SW480 (cell line): Measurements from ENCODE around the gene RNF180.
"Not testable (repeated sequence)": the region's sequence is repeated elsewhere in the genome, so short reads cannot be mapped to it uniquely, and the experiment has no call there.

ENCODE experiments used
- DNase-seq: peaks from one replicate; pipeline ENCODE4 v3.0.0-alpha.2; 2016; ENCODE audit warnings: low spot score

RNF180 gene

DNA sequence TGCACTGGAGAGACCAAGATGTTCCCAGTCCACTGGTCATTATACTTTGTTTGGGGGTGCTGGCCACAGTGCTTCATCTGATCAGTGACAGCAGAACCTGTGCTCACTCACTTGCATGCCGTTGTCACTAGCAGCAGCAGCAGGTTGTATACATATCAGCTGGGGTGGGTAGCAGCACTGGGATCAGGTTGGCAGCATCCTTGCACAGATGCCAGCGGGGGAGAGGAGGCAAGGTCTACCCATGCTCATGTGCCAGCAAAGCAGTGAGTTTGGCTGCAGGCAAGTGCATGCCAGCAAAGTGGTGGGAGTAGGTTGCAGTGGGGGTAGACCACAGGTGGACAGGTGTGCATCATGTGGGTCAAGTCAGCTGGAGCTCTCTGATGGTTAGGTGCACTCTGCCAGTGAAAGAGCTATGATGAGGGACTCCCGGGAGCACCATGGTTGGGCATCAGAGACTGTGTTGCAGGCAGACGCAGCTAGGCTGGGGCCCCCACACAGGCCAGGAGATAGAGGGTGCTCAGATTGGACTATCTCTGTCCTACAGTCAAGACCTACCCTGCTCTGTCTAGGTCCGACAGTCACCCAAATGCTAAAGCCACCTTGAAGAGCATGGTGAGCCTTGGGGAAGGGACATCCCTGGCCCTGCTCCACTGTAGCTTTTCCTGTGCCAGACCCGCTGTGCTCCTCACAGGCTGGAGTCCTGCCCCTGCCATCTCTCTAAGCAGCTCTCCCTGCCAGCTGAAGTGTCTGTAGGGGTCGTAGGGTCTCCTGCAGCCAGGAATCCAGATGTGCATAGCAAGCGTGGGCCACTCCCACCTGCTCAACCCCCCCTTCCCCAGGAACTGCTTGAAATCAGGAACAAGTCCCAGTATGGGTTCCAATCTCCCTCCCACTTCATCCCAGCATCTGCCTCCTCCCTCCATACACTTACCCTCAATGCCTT lies 119.8 kb downstream of the RNF180 start:
- no peak for DNase-seq

DNA sequence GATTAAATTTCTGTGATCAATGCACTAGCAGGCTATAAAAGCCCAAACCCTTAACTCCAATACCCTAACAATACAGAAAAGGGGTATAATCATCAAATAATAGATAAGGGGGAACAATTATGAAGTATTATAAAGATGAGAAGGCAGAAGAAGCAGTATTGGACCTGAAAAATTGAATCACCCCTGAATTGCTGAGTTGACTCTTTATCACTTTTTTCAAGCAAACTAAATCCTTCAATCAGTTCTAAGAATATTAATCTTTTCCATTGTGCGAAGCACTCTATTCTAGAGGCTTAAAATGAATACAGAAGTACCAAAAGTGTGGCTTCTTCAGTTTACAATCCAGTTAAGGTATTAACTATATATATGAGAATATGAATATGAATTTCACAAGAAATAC lies 120.7 kb downstream of the RNF180 start:
- DNase-seq: no peak

DNA sequence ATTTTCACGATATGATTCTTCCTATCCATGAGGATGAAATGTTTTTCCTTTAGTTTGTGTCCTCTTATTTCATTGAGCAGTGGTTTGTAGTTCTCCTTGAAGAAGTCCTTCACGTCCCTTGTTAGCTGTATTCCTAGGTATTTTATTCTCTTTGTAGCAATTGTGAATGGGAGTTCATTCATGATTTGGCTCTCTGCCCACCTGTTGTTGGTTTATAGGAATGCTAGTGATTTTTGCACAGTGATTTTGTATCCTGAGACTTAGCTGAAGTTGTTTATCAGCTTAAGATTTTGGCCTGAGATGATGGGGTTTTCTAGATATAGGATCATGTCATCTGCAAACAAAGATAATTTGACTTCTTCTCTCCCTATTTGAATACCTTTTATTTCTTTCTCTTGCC lies 122.9 kb downstream of the RNF180 start:
- not testable (repeated sequence) for DNase-seq

DNA sequence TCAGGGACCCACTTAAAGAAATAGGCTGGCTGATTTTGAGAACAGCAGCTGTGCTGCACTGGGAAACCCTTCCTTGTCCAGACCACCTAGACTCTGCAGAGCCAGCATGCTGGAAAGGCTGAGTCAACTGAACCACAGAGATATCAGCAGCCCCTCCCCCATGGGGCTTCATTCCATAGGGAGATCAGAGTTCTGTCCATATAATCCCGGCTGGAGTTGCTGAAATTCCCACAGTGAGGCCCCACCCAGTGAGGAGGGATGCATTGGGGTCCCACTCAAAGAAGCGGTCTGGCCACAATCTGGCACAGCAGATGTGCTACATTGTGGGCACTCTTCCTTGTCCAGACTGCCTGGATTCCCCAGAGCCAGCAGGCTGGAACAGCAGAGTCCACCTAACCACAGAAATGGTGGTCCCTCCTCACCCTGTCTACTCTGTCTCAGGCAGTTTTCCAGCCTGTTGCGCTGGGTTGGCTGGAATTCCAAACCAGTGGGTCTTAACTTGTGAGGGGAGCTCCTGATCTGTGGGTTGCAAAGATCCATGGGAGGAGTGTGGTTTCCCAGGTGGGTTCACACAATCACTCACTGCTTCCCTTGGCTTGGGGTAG lies 127.1 kb downstream of the RNF180 start:
- no peak for DNase-seq

DNA sequence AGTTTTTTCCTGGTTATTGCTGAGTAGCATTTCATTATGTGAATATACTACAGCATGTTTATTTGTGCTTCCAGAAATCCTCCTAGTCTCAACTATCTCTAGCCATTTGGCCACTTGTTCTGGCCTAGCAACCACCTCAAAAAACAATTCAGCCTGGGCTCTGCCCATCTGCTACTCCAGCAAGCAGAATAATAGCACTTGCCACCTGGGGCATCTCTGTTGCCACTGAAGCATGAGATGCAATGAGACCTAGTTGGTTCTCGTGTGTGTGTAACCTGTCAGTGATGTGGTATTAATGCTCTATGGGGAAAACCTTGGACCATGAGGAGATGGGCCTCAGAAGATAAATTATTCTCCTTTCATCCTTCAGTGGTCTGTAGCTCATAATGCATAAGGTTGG lies 129.5 kb downstream of the RNF180 start:
- DNase-seq: no peak

DNA sequence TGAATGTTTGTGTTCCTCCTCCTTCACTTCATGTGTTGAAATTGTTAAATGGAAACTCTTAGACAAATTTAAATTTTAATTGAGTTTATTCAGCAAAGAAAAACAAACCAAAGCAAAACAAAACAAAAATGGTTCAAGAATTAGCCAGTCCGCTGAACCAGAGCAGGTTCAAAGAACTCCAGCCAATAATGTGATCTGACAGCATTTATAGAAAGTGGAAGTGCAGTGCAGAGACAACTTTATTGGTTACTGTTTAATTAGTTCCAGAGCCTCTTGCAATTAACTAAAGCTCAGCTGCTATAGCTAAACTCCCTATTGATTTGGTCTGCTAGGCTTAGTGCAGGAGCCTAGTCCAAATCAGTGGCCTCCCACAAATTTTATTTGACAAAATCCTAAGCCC lies 132.9 kb downstream of the RNF180 start:
- no peak for DNase-seq

DNA sequence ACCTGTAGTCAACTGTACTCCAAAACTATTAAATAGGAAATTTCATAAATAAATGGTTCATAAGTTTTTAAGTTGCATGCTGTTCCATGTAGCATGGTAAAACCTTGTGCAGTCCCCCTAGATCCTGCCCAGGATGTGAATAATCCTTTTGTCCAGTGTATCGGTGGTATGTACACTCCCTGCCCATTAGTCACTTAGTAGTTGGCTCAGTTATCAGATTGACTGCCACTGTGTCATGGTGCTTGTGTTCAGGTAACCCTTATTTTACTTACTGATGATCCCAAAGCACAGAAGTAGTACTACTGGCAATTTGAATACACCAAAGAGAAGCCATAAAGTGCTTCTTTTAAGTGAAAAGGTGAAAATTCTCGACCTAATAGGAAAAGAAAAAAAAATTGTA lies 134.2 kb downstream of the RNF180 start:
- DNase-seq: no peak

DNA sequence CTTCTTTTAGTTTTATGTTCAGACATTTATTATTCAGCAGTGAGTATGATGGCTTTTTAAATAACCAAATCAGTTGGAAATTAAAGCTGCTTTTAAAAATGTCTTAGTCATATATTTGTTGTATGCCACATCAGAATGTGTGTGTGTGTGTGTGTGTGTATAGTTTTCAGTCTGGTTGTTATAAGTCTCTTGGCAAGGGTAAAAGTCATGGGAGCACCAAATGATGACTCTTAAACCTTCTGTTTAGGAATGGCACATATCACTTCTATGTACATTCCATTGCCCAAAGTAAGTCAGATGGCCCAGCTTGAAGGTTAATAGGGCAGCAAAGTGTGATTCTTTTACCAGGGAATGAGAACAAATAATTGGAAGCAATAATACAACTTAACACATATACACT lies 135.9 kb downstream of the RNF180 start:
- no peak for DNase-seq

DNA sequence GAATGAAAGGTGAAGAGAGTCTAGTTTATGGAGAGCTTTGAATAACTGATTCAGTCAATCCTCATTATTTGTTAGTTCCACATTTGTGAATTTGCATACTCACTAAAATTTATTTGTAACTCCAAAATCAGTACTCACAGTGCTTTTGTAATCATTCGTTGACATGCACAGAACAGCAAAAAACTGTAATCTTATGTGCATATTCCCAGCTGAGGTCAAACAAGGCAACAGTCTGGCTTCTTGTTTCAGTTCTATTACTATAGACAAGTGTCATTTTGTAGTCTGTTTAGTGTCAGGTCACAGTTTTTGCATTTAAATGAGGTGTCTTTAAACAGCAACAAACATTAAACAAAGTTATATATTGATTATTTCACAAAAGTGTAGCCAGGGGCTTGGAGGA lies 142.5 kb downstream of the RNF180 start:
- DNase-seq: no peak

DNA sequence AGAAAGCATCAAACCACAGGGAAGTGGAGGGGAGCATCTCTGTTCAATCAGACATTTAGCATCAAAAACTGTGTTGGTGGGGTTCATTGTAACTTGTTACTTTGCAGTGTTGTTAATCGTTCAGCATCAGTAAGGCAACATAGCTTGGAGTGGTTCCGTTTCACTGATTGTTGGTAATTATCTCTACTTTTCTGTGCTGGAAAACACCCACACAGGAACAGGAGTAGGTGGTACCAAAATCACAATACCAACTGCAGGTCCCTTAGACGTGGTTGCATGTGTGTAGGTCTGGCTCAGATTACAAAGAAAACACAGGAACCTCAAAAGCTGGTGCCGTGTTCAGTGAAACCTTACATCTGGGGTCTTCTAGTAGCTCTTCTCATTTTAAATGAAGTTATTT lies 146.8 kb downstream of the RNF180 start:
- DNase-seq: no peak

DNA sequence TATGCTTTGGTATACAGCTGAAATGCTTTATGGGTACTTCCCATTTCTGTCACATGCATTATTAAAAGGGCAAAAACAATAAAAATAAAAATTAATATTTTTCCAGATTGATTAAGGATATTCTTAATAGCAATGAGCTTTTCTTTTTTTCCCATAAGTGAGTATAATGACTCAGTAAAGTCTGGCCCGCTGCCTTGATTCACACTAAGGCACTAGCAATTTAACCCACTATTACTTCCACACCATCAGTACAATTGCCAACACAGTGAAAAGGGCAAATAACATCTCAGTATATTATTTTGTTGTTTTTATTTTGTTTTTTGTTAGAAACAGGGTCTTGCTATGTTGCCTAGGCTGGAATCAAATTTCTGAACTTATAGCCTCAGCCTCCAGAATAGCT lies 150.1 kb downstream of the RNF180 start:
- DNase-seq: no peak

DNA sequence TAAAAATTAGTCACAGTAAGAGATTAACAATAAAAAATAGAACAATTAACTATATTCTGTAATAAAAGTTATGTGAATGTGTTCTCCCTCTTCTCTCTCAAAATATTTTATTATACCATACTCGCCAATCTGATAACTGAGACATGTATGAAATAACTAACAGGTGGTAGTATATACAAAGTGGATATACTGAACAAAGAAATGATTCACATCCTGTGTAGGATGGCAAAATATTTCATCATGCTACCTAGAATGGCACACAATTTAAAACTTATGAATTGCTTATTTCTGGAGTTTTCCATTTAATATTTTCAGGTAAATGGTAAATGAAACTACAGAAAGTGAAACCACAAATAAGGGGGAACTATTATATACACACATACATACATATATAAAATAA lies 152.5 kb downstream of the RNF180 start:
- peak; percentile 10 for DNase-seq

DNA sequence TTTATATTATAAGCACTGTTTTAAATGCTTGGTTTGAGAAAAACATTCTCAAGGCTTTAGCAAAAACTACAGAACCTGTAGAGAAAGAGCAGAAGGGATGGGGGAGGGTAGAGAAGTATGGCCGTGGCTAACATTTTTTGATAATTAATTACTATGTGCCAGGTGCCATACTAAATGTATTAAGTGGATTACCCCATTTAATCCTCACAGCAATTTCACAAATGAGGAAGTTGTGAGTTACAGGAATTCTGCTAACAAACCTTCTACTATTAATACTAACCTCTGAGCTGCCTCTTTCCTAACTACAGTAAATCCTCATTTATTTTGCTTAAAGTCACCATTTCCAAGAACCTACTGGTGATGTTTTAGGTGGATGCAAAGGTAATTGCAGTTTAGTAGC lies 157.9 kb downstream of the RNF180 start:
- no peak for DNase-seq

DNA sequence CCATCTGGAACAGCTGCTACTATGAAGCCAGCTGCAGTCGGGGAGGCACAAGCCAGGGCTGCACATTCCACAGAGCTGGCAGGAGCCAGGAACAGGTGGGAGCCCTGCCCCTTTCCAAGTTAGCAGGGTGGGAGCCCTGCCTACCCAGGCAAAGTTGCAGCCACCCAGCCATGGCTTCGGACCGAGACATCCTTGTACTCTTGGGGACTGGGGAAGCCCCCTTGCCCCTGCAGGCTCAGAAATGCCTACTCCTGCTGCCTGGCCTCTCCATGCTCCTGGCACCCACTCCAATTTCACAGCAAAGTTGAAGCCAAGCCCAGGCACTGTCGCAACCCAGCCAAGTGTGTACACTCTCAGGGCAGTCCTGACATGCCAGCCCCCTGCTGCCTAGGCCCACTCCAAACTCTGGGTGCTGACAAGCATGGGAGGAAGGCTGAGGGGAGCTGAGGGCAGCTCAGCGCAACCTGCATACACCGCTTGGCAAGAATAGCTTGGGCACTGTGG lies 165.1 kb downstream of the RNF180 start:
- DNase-seq: no peak

DNA sequence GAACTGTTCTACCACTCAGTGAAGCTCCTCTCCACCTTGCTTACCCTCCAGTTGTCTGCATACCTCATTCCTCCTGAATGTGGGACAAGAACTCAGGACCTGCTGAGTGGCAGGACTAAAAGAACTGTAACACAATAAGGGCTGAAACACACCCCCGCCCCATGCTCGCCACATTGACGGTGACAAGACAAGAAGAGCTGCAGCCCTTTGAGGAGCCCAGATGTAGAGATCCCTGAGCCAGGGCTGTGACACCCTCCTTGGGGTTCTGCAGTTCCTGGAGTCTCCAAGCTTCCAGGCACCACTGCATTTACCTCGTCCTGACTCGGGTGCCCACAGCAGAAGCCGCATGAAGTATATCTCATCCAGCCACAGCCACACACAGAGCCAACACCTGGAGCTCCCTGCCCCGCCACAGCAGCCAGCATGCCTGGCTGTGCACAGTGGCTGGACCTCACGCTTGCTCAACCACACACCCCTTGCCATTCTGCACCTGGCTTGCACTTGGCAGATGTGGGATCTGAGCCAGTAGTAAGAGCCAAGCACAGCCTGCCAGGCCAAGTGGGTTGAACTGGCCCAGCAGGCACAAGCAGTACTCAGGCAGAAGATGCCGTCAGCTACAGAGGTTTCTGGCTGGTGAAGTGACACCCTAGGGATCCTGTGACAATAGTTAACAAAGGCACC lies 166.1 kb downstream of the RNF180 start:
- no peak for DNase-seq

DNA sequence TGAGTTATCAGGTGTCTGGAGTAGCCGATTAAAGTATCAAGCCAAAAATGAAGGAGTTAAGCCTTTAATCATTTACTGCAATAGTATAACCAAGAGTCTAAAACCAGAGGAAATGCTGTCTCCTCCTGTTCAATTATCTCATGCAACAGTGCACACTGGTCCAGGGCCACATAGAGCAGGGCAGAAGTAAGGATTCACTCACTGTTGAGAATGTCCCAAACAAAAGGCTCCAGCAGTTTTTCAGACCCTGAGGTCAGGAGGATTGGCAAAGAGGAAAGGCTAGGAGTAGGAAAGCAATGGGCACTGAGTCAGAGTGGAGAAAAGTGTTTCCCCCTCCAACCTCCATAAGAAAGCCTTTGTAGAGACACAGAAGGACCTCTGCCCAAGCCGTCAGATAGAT lies 168.2 kb downstream of the RNF180 start:
- no peak for DNase-seq

DNA sequence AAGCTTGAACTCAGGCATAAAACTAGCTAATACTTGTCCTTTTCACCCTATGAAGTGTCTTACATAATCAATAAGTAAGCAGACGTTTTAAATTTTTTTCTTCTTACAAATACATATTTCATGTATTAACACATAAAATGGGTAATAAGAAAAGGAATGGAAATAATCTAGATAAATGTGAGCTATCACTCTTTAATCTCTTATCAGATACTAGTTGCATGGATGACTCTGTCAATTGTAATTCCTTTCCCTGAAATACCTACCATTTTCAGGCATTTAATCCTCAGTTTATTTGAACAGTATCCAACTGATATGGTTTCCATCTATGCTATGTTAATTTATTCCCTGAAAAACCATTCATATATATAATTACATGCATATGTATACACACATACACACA lies 174.1 kb downstream of the RNF180 start:
- DNase-seq: no peak

DNA sequence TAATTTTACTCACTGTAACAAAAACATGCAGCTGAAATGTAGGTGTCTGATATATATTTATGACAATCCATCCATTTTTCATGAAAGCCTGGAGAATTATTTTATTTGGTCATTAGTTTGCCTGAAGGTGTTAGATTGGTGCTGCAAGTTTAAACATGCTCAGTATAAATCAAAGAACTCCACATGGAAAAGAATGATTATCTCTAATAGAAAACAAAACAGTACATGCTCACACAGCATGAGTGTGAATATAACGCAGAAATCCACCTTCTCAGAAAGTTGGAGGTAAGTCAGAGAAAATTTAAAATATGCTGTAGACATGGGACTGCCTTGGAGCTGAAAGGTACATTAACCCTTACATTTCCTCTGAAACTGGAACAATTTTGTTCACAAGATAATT lies 174.7 kb downstream of the RNF180 start:
- no peak for DNase-seq

DNA sequence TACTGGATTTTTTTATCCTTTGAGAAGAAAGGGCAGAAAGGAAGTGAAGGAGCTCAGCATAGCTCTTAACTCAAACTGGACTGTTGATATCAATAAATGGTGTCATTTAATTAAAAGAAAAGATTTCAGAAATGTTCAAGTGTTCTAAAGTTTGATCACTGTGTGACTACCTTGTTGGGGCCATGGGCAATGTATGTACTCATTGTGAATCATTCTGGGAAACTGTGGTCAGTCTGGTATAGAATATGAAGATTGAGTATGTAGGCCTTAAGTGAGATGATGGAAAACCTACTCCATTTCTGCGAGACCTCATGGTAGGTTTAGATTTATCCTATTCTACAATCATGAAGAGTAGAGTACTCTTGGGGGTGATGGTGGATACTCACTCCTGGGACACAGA lies 175.7 kb downstream of the RNF180 start:
- no peak for DNase-seq

DNA sequence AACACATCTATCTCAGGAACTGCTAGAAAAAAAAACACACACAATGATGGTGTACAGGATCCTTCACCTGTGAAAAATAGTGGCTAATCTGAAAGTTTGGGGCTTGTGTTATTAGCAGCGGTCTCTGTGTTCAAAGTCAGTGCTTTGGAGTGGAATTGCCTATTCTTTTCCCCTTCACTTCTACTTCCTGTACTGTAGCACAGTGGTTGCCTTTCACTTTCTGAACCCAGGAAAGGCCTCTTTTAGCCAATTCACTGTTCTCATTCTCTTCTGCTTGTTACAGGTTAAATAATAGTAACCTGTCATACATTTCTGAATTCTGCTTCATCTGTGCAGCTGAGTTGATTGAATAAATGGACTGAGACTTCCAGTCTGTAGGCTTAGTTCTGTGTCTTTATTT lies 178.9 kb downstream of the RNF180 start:
- DNase-seq: no peak

DNA sequence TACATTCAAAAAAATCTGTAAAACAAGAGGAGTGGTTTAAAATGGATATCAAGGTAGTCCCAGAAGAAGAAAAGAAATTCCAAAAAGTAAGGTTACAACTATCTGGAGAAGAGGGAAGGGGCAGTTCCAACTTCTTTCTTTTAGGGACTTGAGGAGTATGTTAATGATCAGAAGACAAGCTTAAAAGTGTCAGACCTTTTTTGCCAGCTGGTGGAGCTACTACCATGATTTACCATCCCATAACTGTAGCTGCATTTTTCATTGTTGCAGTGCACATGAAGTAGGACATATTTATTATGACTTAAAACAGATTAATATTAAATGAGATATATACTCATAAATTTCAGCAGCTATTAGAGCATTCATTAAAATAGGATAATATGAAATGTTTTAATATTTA lies 181.7 kb downstream of the RNF180 start:
- DNase-seq: no peak

DNA sequence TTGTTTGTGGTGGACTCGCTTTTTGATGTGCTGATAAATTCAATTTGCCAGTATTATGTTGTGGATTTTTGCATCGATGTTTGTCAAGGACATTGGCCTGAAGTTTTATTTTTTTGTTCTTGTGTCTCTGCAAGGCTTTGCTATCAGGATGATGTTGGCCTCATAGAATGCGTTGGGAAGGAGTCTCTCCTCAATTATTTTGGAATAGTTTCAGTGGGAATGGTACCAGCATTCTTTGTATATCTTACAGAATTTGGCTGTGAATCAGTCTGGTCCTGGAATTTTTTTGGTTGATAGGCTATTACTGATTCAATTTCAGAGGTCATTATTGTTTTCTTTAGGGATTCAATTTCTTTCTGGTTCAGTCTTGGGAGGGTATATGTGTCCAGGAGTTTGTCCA lies 198.8 kb downstream of the RNF180 start:
- no peak for DNase-seq

DNA sequence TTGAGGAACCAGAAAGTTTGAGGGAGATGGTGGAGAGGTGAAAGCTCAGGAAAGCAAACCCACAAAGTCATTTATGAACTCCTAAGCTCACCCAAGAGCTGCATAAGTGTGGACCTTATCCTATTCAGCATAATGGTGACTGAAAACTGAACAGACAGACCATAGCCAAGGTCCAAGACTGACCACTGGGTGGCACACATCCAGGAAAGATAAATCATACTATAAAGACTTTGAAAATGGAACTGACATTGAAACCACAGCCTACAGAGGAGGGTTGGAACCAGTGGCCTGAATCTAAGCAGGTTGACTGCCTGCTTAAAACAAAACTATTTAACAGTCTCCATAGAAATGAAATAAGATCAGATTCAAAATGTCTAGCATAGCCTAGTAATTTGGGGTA lies 219.1 kb downstream of the RNF180 start:
- peak; percentile 46 for DNase-seq
